H1 (cell line): ENCODE measurements around the gene SHLD1. TPM values are rescaled to one million over a fixed set of nuclear protein-coding genes. Genes with fewer than 3 reads are reported as not detected.

Experiments
- CTCF ChIA-PET: fragments of 300-600 bp; sonication (Branson Sonifier 250); formaldehyde crosslinking; loops from one replicate; lab custom pipeline; 2021; ENCODE audit not compliant: partially characterized antibody; lab: Charles Lee
- POLR2A ChIA-PET: fragments of 300-600 bp; sonication (Branson Sonifier 250); formaldehyde crosslinking; loops from one replicate; lab custom pipeline; 2021; ENCODE audit warnings: inconsistent platforms; ENCODE audit not compliant: partially characterized antibody; lab: Charles Lee
- DNase-seq, 2 experiments: peaks; one replicate each; pipeline versions ENCODE4 v3.0.0 to v3.0.0-alpha.2; 2010 to 2022; ENCODE audit warnings: low spot score in 2 of 2, low read depth in 1 of 2, mixed read lengths in 1 of 2
- FAIRE-seq: peaks from 2 replicates; lab custom pipeline; 2011; peaks lifted over from hg19 to GRCh38; lab: Jason Lieb, UNC
- H2AFZ ChIP-seq: 2 replicates; pipeline ENCODE4 v1.8.1; 2012; ENCODE audit warnings: low read length, inconsistent platforms
- H2AK5ac ChIP-seq: 2 replicates; pipeline ENCODE4 v1.6.1; 2013; ENCODE audit warnings: low read depth, low read length
- H2BK120ac ChIP-seq: replicated peaks from 2 replicates; pipeline ENCODE3; 2013; ENCODE audit warnings: low read depth, low read length, inconsistent platforms
- H2BK12ac ChIP-seq: 2 replicates; pipeline ENCODE4 v1.6.1; 2013; ENCODE audit warnings: low read depth, low read length
- H2BK15ac ChIP-seq: 2 replicates; pipeline ENCODE4 v1.6.1; 2013; ENCODE audit warnings: low read length
- H2BK20ac ChIP-seq: 2 replicates; pipeline ENCODE4 v1.6.1; 2013; ENCODE audit warnings: low read length
- H2BK5ac ChIP-seq: 2 replicates; pipeline ENCODE4 v1.6.1; 2013; ENCODE audit warnings: low read depth, low read length
- H3K14ac ChIP-seq: 2 replicates; pipeline ENCODE4 v1.6.1; 2013; ENCODE audit warnings: inconsistent platforms; ENCODE audit not compliant: insufficient read length
- H3K18ac ChIP-seq: 2 replicates; pipeline ENCODE4 v1.6.1; 2013; ENCODE audit warnings: low read length; ENCODE audit errors: extremely low read depth
- H3K23ac ChIP-seq: 2 replicates; pipeline ENCODE4 v1.6.1; 2013; ENCODE audit warnings: inconsistent platforms; ENCODE audit not compliant: insufficient read length
- H3K23me2 ChIP-seq: 2 replicates; pipeline ENCODE4 v1.6.1; 2013; ENCODE audit warnings: low read depth, low read length
- H3K27ac ChIP-seq: 2 replicates; pipeline ENCODE4 v1.6.1; 2011; ENCODE audit warnings: low read depth, low read length, inconsistent platforms
- H3K27me3 ChIP-seq, 4 experiments: replicated peaks in 1 of 4; 1 replicate in 1 of 4; 2 replicates in 3 of 4; pipeline versions ENCODE4 v1.6.1 to v1.8.1; 2011 to 2013; ENCODE audit warnings: low read length in 3 of 4, mild to moderate bottlenecking in 3 of 4, inconsistent platforms in 2 of 4, mixed read lengths in 2 of 4, moderate library complexity in 1 of 4; ENCODE audit not compliant: control insufficient read depth in 3 of 4, insufficient read depth in 3 of 4; ENCODE audit errors: extremely low read depth in 1 of 4
- H3K36me3 ChIP-seq, 4 experiments: 2 replicates each; pipeline versions ENCODE4 v1.6.1 to v1.8.1; 2011 to 2013; ENCODE audit warnings: mild to moderate bottlenecking in 4 of 4, low read length in 3 of 4, moderate library complexity in 2 of 4, control low read depth in 1 of 4, inconsistent platforms in 1 of 4; ENCODE audit not compliant: insufficient read depth in 4 of 4, control insufficient read depth in 2 of 4
- H3K4ac ChIP-seq: replicated peaks from 2 replicates; pipeline ENCODE3; 2013; ENCODE audit warnings: low read length, low read depth, mixed read lengths, inconsistent platforms; ENCODE audit not compliant: insufficient read length
- H3K4me1 ChIP-seq, 4 experiments: replicated peaks in 1 of 4; 1 replicate in 1 of 4; 2 replicates in 3 of 4; pipeline versions ENCODE4 v1.6.1 to v1.8.1; 2011 to 2013; ENCODE audit warnings: low read length in 3 of 4, inconsistent platforms in 2 of 4, mixed read lengths in 1 of 4; ENCODE audit not compliant: insufficient read depth in 4 of 4, control insufficient read depth in 3 of 4
- H3K4me2 ChIP-seq, 2 experiments: 2 replicates each; pipeline versions ENCODE4 v1.6.1 to v1.8.1; 2011 to 2013; ENCODE audit warnings: low read depth in 2 of 2, low read length in 2 of 2, control low read depth in 1 of 2, inconsistent platforms in 1 of 2, mild to moderate bottlenecking in 1 of 2; ENCODE audit not compliant: insufficient read depth in 1 of 2
- H3K4me3 ChIP-seq, 4 experiments: fragments of 200-600, 300-600 bp in 1 of 4; sonication (generic), shearing (Covaris generic), sonication (Bioruptor Twin) in 1 of 4; 2 replicates each; pipeline versions ENCODE4 v1.5.1 to v1.8.1; 2011 to 2016; ENCODE audit warnings: low read length in 4 of 4, low read depth in 3 of 4, control low read depth in 2 of 4, inconsistent platforms in 2 of 4, mild to moderate bottlenecking in 2 of 4, mixed read lengths in 1 of 4, moderate library complexity in 1 of 4; ENCODE audit not compliant: insufficient read depth in 2 of 4; ENCODE audit errors: extremely low read depth in 1 of 4
- H3K56ac ChIP-seq: replicated peaks from 2 replicates; pipeline ENCODE3; 2013; ENCODE audit warnings: low read depth, mild to moderate bottlenecking, mixed read lengths, low read length, inconsistent platforms; ENCODE audit not compliant: insufficient read length
- H3K79me1 ChIP-seq: 2 replicates; pipeline ENCODE4 v1.6.1; 2013; ENCODE audit warnings: low read depth, low read length, control low read depth
- H3K79me2 ChIP-seq, 2 experiments: 2 replicates each; pipeline versions ENCODE4 v1.6.1 to v1.8.1; 2012 to 2013; ENCODE audit warnings: low read length in 2 of 2, mild to moderate bottlenecking in 2 of 2, inconsistent platforms in 1 of 2; ENCODE audit not compliant: insufficient read depth in 2 of 2, control insufficient read depth in 1 of 2
- H3K9ac ChIP-seq, 4 experiments: replicated peaks in 1 of 4; 1 replicate in 1 of 4; 2 replicates in 3 of 4; pipeline versions ENCODE4 v1.6.1 to v1.8.1; 2011 to 2013; ENCODE audit warnings: low read depth in 3 of 4, low read length in 3 of 4, control low read depth in 2 of 4, mild to moderate bottlenecking in 2 of 4, moderate library complexity in 2 of 4, inconsistent platforms in 1 of 4; ENCODE audit errors: extremely low read depth in 1 of 4
- H3K9me3 ChIP-seq, 2 experiments: 2 replicates each; pipeline versions ENCODE4 v1.6.1 to v1.8.1; 2012 to 2013; ENCODE audit warnings: mild to moderate bottlenecking in 2 of 2, moderate library complexity in 2 of 2, control low read depth in 1 of 2, inconsistent platforms in 1 of 2, low read depth in 1 of 2, low read length in 1 of 2, mixed read lengths in 1 of 2; ENCODE audit not compliant: insufficient read depth in 2 of 2
- H4K20me1 ChIP-seq, 2 experiments: replicated peaks in 1 of 2; 2 replicates each; pipeline versions ENCODE3 to v1.8.1; 2011 to 2013; ENCODE audit warnings: inconsistent platforms in 2 of 2, low read length in 2 of 2, mild to moderate bottlenecking in 1 of 2; ENCODE audit not compliant: insufficient read depth in 2 of 2, control insufficient read depth in 1 of 2
- H4K5ac ChIP-seq: 2 replicates; pipeline ENCODE4 v1.6.1; 2013; ENCODE audit warnings: low read length, low read depth, mixed read lengths, inconsistent platforms; ENCODE audit not compliant: insufficient read length
- H4K8ac ChIP-seq: 2 replicates; pipeline ENCODE4 v1.8.0; 2013; ENCODE audit warnings: mild to moderate bottlenecking, moderate library complexity, low read length, inconsistent platforms; ENCODE audit not compliant: insufficient read depth; ENCODE audit errors: extremely low read depth
- H4K91ac ChIP-seq: replicated peaks from 2 replicates; pipeline ENCODE3; 2013; ENCODE audit warnings: low read length, mixed read lengths, inconsistent platforms; ENCODE audit not compliant: insufficient read length
- ASH2L ChIP-seq: fragments of 200-600, 300-600 bp; sonication (generic); IDR thresholded peaks from one replicate; pipeline ENCODE4 v1.7.1; 2017; ENCODE audit warnings: low read length
- BRCA1 ChIP-seq: IDR thresholded peaks from 2 replicates; pipeline ENCODE4 v1.6.1; 2012; ENCODE audit warnings: low read depth, low read length, improper control_type of control experiment
- CREB1 ChIP-seq: IDR thresholded peaks from 2 replicates; pipeline ENCODE4 v1.6.1; 2012; ENCODE audit warnings: inconsistent platforms
- EP300 ChIP-seq, 2 experiments: IDR thresholded peaks; 1 replicate in 1 of 2; 2 replicates in 1 of 2; pipeline ENCODE4 v1.6.1; 2011 to 2012; ENCODE audit warnings: low read depth in 2 of 2, low read length in 2 of 2, mild to moderate bottlenecking in 2 of 2, borderline replicate concordance in 1 of 2, inconsistent platforms in 1 of 2, moderate library complexity in 1 of 2
- GTF2F1 ChIP-seq: IDR thresholded peaks from 2 replicates; pipeline ENCODE4 v1.6.1; 2012; ENCODE audit warnings: low read depth, low read length, improper control_type of control experiment, borderline replicate concordance
- MAFK ChIP-seq: IDR thresholded peaks from 2 replicates; pipeline ENCODE4 v1.6.1; 2012; ENCODE audit warnings: low read depth, mild to moderate bottlenecking, improper control_type of control experiment, low read length
- POLR2AphosphoS5 ChIP-seq: IDR thresholded peaks from 2 replicates; pipeline ENCODE4 v1.6.1; 2011; ENCODE audit warnings: low read depth, low read length
- RFX5 ChIP-seq: IDR thresholded peaks from 2 replicates; pipeline ENCODE4 v1.6.1; 2011; ENCODE audit warnings: low read depth, low read length, improper control_type of control experiment, borderline replicate concordance
- SAP30 ChIP-seq: fragments of 300-600 bp; sonication (generic); IDR thresholded peaks from 2 replicates; pipeline ENCODE4 v1.7.1; 2012; ENCODE audit warnings: low read length, moderate library complexity, mild to moderate bottlenecking, inconsistent platforms; ENCODE audit not compliant: insufficient read depth, insufficient replicate concordance
- SIN3A ChIP-seq, 2 experiments: IDR thresholded peaks in 1 of 2; conservative IDR thresholded peaks in 1 of 2; 2 replicates each; pipeline ENCODE4 v1.6.1; 2011 to 2012; ENCODE audit warnings: low read length in 2 of 2, improper control_type of control experiment in 1 of 2, low read depth in 1 of 2, mild to moderate bottlenecking in 1 of 2
- SIX5 ChIP-seq: IDR thresholded peaks from 2 replicates; pipeline ENCODE4 v1.6.1; 2011; ENCODE audit warnings: mild to moderate bottlenecking, low read depth, low read length
- SUZ12 ChIP-seq: fragments of 200-600 bp; sonication (generic); IDR thresholded peaks from 2 replicates; pipeline ENCODE4 v1.6.1; 2012; ENCODE audit warnings: mild to moderate bottlenecking, inconsistent platforms, low read length, moderate library complexity, mixed read lengths
- TCF12 ChIP-seq: IDR thresholded peaks from 2 replicates; pipeline ENCODE4 v1.6.1; 2011; ENCODE audit warnings: low read depth, mild to moderate bottlenecking, low read length
- WGBS, 2 experiments: shearing (Covaris generic) in 1 of 2; methylation state at CpG; one replicate each; pipeline versions ENCODE4 v1.1.6 to v1.1.7; 2013 to 2015; ENCODE audit warnings: low lambda C conversion rate in 2 of 2, mixed read lengths in 2 of 2, inconsistent platforms in 1 of 2, low coverage in 1 of 2, missing lambda C conversion rate in 1 of 2; ENCODE audit not compliant: insufficient replicate concordance in 2 of 2, insufficient coverage in 1 of 2, insufficient read length in 1 of 2; ENCODE audit errors: extremely low coverage in 1 of 2, missing lambda C conversion rate in 1 of 2; 5-methylcytosine and 5-hydroxymethylcytosine counted together
- polyA plus RNA-seq, 7 experiments: library from polyadenylated mRNA; depleted of rRNA in 3 of 7; stranded (reverse) in 5 of 7; unstranded in 2 of 7; fragments of >200 nt in 5 of 7; fragments of 200-250 nt in 2 of 7; gene quantifications; 1 replicate in 5 of 7; 2 replicates in 1 of 7; 4 replicates in 1 of 7; pipeline versions ENCODE4 v1.2.1 to v1.2.3, GENCODE V29; 2011 to 2013; ENCODE audit warnings: missing spikeins in 2 of 7, mixed read lengths in 2 of 7
- total RNA-seq: library from RNA; stranded (reverse); fragmentation: NEBNext Ultra II Directional; extraction: Animal tissue kit (Norgen Biotek cat#: 25700); gene quantifications from 2 replicates; pipeline ENCODE4 v1.2.1, GENCODE V29; 2021
- TF ChIP-seq, protein P1 (sequence below): IDR thresholded peaks from 2 replicates; pipeline ENCODE4 v1.6.1; 2011; ENCODE audit warnings: low read depth, mild to moderate bottlenecking, low read length; ENCODE audit not compliant: insufficient read depth

SHLD1 gene
- total and polyA plus RNA-seq, 2 of the 8 experiments (the other 6 are each of a cell fraction or from before 2014, with no cell fraction given): 4.2 to 6.5 TPM

DNA sequence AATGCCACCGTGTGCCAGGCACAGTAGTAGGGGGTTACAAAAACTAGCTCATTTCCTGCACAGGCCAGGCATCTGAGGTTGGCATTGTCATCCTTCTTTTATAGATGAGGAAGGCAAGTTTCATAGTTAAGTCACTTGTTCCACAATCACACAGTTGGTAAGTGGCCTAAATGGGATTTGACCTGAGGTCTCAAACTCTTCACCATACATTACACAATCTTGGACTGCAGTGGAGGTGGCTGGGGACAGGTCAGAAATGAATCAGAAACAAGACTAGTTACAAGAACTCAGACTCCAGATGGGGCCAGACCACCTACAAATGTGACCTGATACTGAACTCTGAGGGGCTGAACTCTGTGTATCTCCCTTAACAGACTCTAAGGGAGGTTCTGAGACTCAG is 150.7 kb downstream of the SHLD1 start:
- Histone ChIP-seq H3K56ac (no peak overlapping the region), H3K23me2 (no peaks in the 10 kb centered on the region), H2BK20ac (no peak overlapping the region), H4K91ac (no peak overlapping the region), H3K36me3 (no peaks in the 10 kb centered on the region), H2AFZ (no peak overlapping the region), H4K5ac (no peak overlapping the region), H3K4me1 (no peaks in the 10 kb centered on the region), H3K27me3 (no peaks in the 10 kb centered on the region), H3K4ac (no peak overlapping the region), H3K18ac (no peak overlapping the region), H4K8ac (no peak overlapping the region), H3K9me3 (no peaks in the 10 kb centered on the region), H3K79me1 (no peaks in the 10 kb centered on the region), H3K79me2 (no peaks in the 10 kb centered on the region), H2BK5ac (no peak overlapping the region), H2BK15ac (no peak overlapping the region), H3K4me3 (no peak overlapping the region), H3K23ac (no peak overlapping the region), H3K27ac (no peak overlapping the region), H2BK12ac (no peak overlapping the region), H2BK120ac (no peak overlapping the region), H3K14ac (no peak overlapping the region), H2AK5ac (no peak overlapping the region), H3K4me2 (no peak overlapping the region), H4K20me1 (no peaks in the 10 kb centered on the region), H3K9ac (no peak overlapping the region)
- POLR2A ChIA-PET: no interaction called here
- 88% methylated on average over 1 of the region's 1 CpG; no CpG with 5 or more reads in 1 of the 2 experiments for WGBS, 2 experiments
- CTCF ChIA-PET: interaction anchor here (0.6 to 1.3 kb wide), 3 partner anchors 8 to 334 kb away, joined by 3 read pairs; no protein-coding TSS in a partner anchor
- DNase-seq (no peak), FAIRE-seq (no peak)
- TF ChIP-seq SAP30 (no peak), CREB1 (no peak), BRCA1 (no peak), RFX5 (no peak), TCF12 (no peak), MAFK (no peak), EP300 (IDR thresholded peaks at IDR 0.05; ENCODE audit: borderline replicate concordance in 1 of 2, low read depth in 2 of 2, low read length in 2 of 2) (no peak), ASH2L (no peak), SIX5 (no peak), SIN3A (conservative IDR thresholded peaks at IDR 0.05 in 1 of 2, IDR thresholded peaks at IDR 0.05 in 1 of 2; ENCODE audit: low read depth in 1 of 2, low read length in 2 of 2) (no peak), POLR2AphosphoS5 (no peak), SUZ12 (no peak), GTF2F1 (no peak)
- TF ChIP-seq, protein P1, sequence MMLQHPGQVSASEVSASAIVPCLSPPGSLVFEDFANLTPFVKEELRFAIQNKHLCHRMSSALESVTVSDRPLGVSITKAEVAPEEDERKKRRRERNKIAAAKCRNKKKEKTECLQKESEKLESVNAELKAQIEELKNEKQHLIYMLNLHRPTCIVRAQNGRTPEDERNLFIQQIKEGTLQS: no peak
